ENCODE data around the gene PTPRO. TPM values are rescaled to one million over a fixed set of nuclear protein-coding genes. Genes with fewer than 3 reads are reported as not detected.

The PTPRO gene
- total RNA-seq, 1 donor from 2014 or later = 21.4 TPM

GRCh38 chr12:15599266-15600037, 277.1 kb downstream of the PTPRO start:
- H3K9me3 ChIP-seq = no peaks in the 10 kb centered on the region
- no peaks in the 10 kb centered on the region for H3K36me3 ChIP-seq
- H3K4me3 ChIP-seq = no peak overlapping the region
- no peak overlapping the region for H3K27ac ChIP-seq
- intact Hi-C loops (cut with DNase I) = no loop called here
- no peaks in the 10 kb centered on the region for H3K27me3 ChIP-seq (ENCODE audit: low read depth)
- TF ChIP-seq CTCF (IDR thresholded peaks at IDR 0.05) = no peak
- DNase-seq = no peak
- peaks cover 22% of the 10 kb centered on the region for H3K4me1 ChIP-seq
- ATAC-seq = peak; percentile 64 to 81

- H3K4me3 ChIP-seq = no peak overlapping the region
- H3K9me3 ChIP-seq = no peaks in the 10 kb centered on the region
- H3K36me3 ChIP-seq = no peaks in the 10 kb centered on the region
- ATAC-seq (no peak), DNase-seq (no peak)
- H3K27me3 ChIP-seq (ENCODE audit: low read depth) = no peaks in the 10 kb centered on the region
- H3K27ac ChIP-seq = no peak overlapping the region
- TF ChIP-seq CTCF (IDR thresholded peaks at IDR 0.05) = no peak
- peaks cover 22% of the 10 kb centered on the region for H3K4me1 ChIP-seq
- intact Hi-C loops (cut with DNase I) = no loop called here
These were observed 278.1 kb downstream of the PTPRO start for GRCh38 chr12:15600223-15600935.

GRCh38 chr12:15601210-15601800, 279.0 kb downstream of the PTPRO start:
- ATAC-seq = peak; percentile 23 to 43
- intact Hi-C loops (cut with DNase I) = no loop called here

GRCh38 chr12:15602051-15602672, 279.9 kb downstream of the PTPRO start:
- H3K4me1 ChIP-seq = peaks cover 14% of the 10 kb centered on the region
- intact Hi-C loops (cut with DNase I) = no loop called here
- TF ChIP-seq CTCF (IDR thresholded peaks at IDR 0.05) = no peak
- no peak overlapping the region for H3K27ac ChIP-seq
- ATAC-seq (no peak), DNase-seq (no peak)
- no peaks in the 10 kb centered on the region for H3K27me3 ChIP-seq (ENCODE audit: low read depth)
- H3K36me3 ChIP-seq = no peaks in the 10 kb centered on the region
- H3K4me3 ChIP-seq = no peak overlapping the region
- no peaks in the 10 kb centered on the region for H3K9me3 ChIP-seq

More at GRCh38 chr12:15601210-15601800, 279.0 kb downstream of the PTPRO start:
- H3K4me3 ChIP-seq = no peak overlapping the region
- no peaks in the 10 kb centered on the region for H3K9me3 ChIP-seq
- H3K4me1 ChIP-seq = peaks cover 20% of the 10 kb centered on the region
- no peak overlapping the region for H3K27ac ChIP-seq
- H3K36me3 ChIP-seq = no peaks in the 10 kb centered on the region
- DNase-seq = no peak
- no peaks in the 10 kb centered on the region for H3K27me3 ChIP-seq (ENCODE audit: low read depth)
- TF ChIP-seq CTCF (IDR thresholded peaks at IDR 0.05) = no peak

- Histone ChIP-seq H3K4me1 (peaks cover 13% of the 10 kb centered on the region), H3K36me3 (no peaks in the 10 kb centered on the region), H3K4me3 (no peak overlapping the region), H3K9me3 (no peaks in the 10 kb centered on the region), H3K27me3 (ENCODE audit: low read depth) (no peaks in the 10 kb centered on the region), H3K27ac (no peak overlapping the region)
- DNase-seq (no peak), ATAC-seq (no peak)
- no peak for TF ChIP-seq CTCF (IDR thresholded peaks at IDR 0.05)
- intact Hi-C loops (cut with DNase I) = no loop called here
These were observed 281.3 kb downstream of the PTPRO start for GRCh38 chr12:15603474-15604085.

Data from lower lobe of right lung (tissue), 2 donors.